SK-N-SH treated with all-trans-retinoic acid at 6 μM for 48 hours (cell line): Measurements from ENCODE around the gene TMOD4.

Experiments
- ARNTL ChIP-seq: fragments of 450-650 bp; formaldehyde crosslinking; IDR thresholded peaks from 2 replicates; pipeline ENCODE4 v1.5.0; 2020; ENCODE audit warnings: low read depth, mild to moderate bottlenecking, moderate library complexity, borderline replicate concordance
- SNAI2 ChIP-seq: fragments of 250-450 bp; sonication (Bioruptor Pico); IDR thresholded peaks from 2 replicates; pipeline ENCODE4 v1.5.0; 2020; ENCODE audit warnings: mild to moderate bottlenecking, moderate library complexity
- TCF4 ChIP-seq: fragments of 250-450 bp; sonication (Bioruptor Pico); IDR thresholded peaks from 2 replicates; pipeline ENCODE4 v1.8.0; 2021; ENCODE audit warnings: mild to moderate bottlenecking, moderate library complexity, borderline replicate concordance

DNA sequence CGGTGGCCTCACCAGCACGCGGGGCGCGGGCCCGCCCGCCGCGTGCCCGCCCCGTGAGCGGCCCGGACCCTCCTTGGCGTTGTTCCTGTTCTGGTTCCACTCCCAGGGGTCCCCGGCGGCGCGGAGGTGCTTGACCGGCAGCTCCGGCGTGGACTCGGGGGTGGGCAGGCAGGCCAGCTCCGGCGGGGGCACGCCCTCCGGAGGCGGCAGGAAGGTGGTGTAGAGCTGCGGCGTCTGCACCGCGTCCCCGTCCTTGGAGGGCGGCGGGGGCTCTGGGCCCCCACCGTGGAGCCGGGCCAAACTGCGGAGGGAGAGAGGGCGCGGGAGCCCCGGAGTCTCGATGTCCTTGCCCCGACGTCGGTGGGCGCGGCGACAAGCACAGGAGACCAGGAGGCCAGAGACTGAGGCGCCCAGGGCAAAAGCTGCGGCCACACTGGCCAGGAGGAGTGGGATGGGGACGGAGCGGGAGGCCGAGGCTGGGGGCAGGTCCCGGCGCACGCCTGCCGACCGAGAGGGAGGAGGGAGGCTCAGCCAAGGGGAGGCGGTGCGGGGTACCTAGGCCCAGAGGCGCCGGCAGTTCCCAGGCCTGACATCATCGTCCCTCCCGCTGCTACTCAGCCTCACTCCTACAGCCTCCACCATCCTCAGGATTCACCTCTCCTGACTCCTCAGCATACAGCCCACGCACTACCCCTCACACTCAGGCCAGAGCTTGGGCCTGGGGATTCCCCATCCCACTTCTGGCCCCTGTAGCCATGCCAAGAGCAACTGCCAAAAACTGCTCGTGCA, 42.6 kb downstream of the TMOD4 start:
- TF ChIP-seq SNAI2 (no peak), ARNTL (CRISPR knock-in tag) (no peak), TCF4 (CRISPR knock-in tag) (no peak)
